GM12891 (cell line): ENCODE results near the gene MRGPRG.

Experiments used
- POLR2A ChIP-seq: IDR thresholded peaks from 2 replicates; pipeline ENCODE4 v1.6.1; 2011; ENCODE audit warnings: low read depth, low read length, control low read depth
- POLR2AphosphoS5 ChIP-seq: IDR thresholded peaks from 2 replicates; pipeline ENCODE4 v1.6.1; 2011; ENCODE audit warnings: low read depth, low read length, control low read depth

GRCh38 chr11:3199537-3200295, 18.9 kb downstream of the MRGPRG start:
- no peak for TF ChIP-seq POLR2A
- no peak for TF ChIP-seq POLR2AphosphoS5
